Measurements from ENCODE around the gene VILL.

VILL gene

GRCh38 chr3:37945156-37945806 lies 45.3 kb upstream of the VILL start:
- Histone ChIP-seq H3K4me1 (ENCODE audit: insufficient read depth, low read length, severe bottlenecking) (no peaks in the 10 kb centered on the region), H2AFZ (ENCODE audit: low read length) (no peak overlapping the region), H3K4me3 (ENCODE audit: low read depth, low read length, poor library complexity, severe bottlenecking) (no peak overlapping the region)

GRCh38 chr3:37945807-37946530 lies 44.6 kb upstream of the VILL start:
- Histone ChIP-seq H3K4me2 (ENCODE audit: low read length) (no peak overlapping the region), H3K79me2 (ENCODE audit: insufficient read depth, low read length) (no peaks in the 10 kb centered on the region), H3K9me2 (ENCODE audit: low read depth, low read length) (no peaks in the 10 kb centered on the region), H3K9me3 (ENCODE audit: low read length) (no peaks in the 10 kb centered on the region), H3F3A (ENCODE audit: insufficient read depth, low read length) (no peaks in the 10 kb centered on the region), H3K36me3 (ENCODE audit: insufficient read depth, low read length) (no peaks in the 10 kb centered on the region), H3K27me3 (ENCODE audit: insufficient read depth, low read length) (no peaks in the 10 kb centered on the region), H2AFZ (ENCODE audit: low read length) (no peak overlapping the region), H3K9ac (ENCODE audit: low read length) (no peak overlapping the region), H3K4me3 (ENCODE audit: low read depth, low read length, poor library complexity, severe bottlenecking) (no peak overlapping the region), H3K4me1 (ENCODE audit: insufficient read depth, low read length, severe bottlenecking) (no peaks in the 10 kb centered on the region), H4K20me1 (ENCODE audit: insufficient read depth, low read length) (no peaks in the 10 kb centered on the region), H3K27ac (ENCODE audit: low read depth, low read length, poor library complexity, severe bottlenecking) (no peak overlapping the region)
- no peak for TF ChIP-seq CTCF (IDR thresholded peaks at IDR 0.05; ENCODE audit: low read length)

More at GRCh38 chr3:37945156-37945806, 45.3 kb upstream of the VILL start:
- Histone ChIP-seq H3K9me2 (ENCODE audit: low read depth, low read length) (no peaks in the 10 kb centered on the region), H3K4me2 (ENCODE audit: low read length) (no peak overlapping the region), H3K27ac (ENCODE audit: low read depth, low read length, poor library complexity, severe bottlenecking) (no peak overlapping the region), H3K9me3 (ENCODE audit: low read length) (no peaks in the 10 kb centered on the region), H3K36me3 (ENCODE audit: insufficient read depth, low read length) (no peaks in the 10 kb centered on the region), H3F3A (ENCODE audit: insufficient read depth, low read length) (no peaks in the 10 kb centered on the region), H3K79me2 (ENCODE audit: insufficient read depth, low read length) (no peaks in the 10 kb centered on the region), H3K27me3 (ENCODE audit: insufficient read depth, low read length) (no peaks in the 10 kb centered on the region), H4K20me1 (ENCODE audit: insufficient read depth, low read length) (no peaks in the 10 kb centered on the region), H3K9ac (ENCODE audit: low read length) (no peak overlapping the region)
- no peak for TF ChIP-seq EZH2 (IDR thresholded peaks at IDR 0.05; ENCODE audit: borderline replicate concordance, low read length)
- TF ChIP-seq CTCF (IDR thresholded peaks at IDR 0.05; ENCODE audit: low read length) = no peak

- H3F3A ChIP-seq (ENCODE audit: insufficient read depth, low read length) = no peaks in the 10 kb centered on the region
- no peak overlapping the region for H2AFZ ChIP-seq (ENCODE audit: low read length)
These were observed 44.1 kb upstream of the VILL start for GRCh38 chr3:37946531-37946889.

More at GRCh38 chr3:37946531-37946889, 44.1 kb upstream of the VILL start:
- H4K20me1 ChIP-seq (ENCODE audit: insufficient read depth, low read length) = no peaks in the 10 kb centered on the region
- H3K27ac ChIP-seq (ENCODE audit: low read depth, low read length, poor library complexity, severe bottlenecking) = no peak overlapping the region
- H3K27me3 ChIP-seq (ENCODE audit: insufficient read depth, low read length) = no peaks in the 10 kb centered on the region
- H3K9ac ChIP-seq (ENCODE audit: low read length) = no peak overlapping the region
- H3K4me2 ChIP-seq (ENCODE audit: low read length) = no peak overlapping the region
- TF ChIP-seq EZH2 (IDR thresholded peaks at IDR 0.05; ENCODE audit: borderline replicate concordance, low read length) (no peak), CTCF (IDR thresholded peaks at IDR 0.05; ENCODE audit: low read length) (no peak)
- no peaks in the 10 kb centered on the region for H3K36me3 ChIP-seq (ENCODE audit: insufficient read depth, low read length)
- H3K9me2 ChIP-seq (ENCODE audit: low read depth, low read length) = no peaks in the 10 kb centered on the region
- H3K4me1 ChIP-seq (ENCODE audit: insufficient read depth, low read length, severe bottlenecking) = no peaks in the 10 kb centered on the region
- H3K4me3 ChIP-seq (ENCODE audit: low read depth, low read length, poor library complexity, severe bottlenecking) = no peak overlapping the region
- H3K79me2 ChIP-seq (ENCODE audit: insufficient read depth, low read length) = no peaks in the 10 kb centered on the region
- H3K9me3 ChIP-seq (ENCODE audit: low read length) = no peaks in the 10 kb centered on the region

Data from OCI-LY1 (cell line).